ENCODE data around the gene PARP3. TPM values are rescaled to one million over a fixed set of nuclear protein-coding genes. Genes with fewer than 3 reads are reported as not detected.

PARP3 gene
- total RNA-seq, 1 donor from 2014 or later = 12.4 TPM

DNA sequence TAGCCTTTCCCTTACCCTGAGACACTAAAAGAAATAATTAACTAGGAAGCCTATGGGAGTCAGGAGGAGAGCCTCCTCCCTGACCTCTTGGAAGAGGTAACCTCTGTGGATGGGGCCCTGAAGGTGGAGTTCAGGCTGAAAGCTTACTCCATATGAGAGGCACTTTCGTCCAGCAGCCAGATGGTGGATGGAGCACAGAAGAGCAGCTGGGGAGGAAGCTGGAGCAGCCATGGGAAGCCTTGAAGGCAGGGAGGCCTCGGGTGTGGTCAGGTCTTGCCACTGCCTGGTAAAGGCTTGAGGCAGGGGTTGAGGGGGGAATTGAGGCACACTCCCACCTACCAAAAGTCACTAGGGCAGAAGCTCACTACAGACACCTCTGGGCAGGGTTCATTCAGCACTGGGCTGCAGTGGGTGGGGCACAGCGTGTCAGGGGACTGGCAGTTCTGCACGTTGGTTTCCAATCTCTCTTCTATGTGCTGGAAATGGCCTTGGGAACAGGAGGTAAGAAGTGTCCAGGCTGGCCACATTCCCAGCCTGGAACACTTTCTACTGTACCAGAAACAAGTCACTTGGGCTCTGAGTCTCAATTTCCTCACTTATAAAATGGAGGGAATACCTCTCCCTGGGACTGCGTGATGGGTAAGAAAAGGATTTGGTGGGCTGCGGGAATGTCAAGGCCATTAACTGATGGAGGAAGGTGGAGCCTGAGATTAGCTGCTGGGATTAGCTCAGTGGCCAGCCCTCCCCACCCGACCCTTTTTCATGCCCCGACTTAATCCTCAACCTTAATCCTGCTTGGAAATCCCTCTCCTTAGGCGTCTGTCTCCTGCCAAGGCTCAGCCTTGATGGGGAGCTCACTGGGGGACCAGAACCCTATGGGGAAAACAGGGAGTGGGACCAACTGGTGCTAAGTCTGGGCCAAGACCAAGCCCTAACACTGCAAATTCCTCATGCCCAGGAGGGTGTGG, 19.7 kb downstream of the PARP3 start:
- peaks cover 3% of the 10 kb centered on the region for H3K36me3 Mint-ChIP-seq (ENCODE audit: unreplicated experiment)
- H3K4me3 Mint-ChIP-seq (ENCODE audit: unreplicated experiment) = no peak overlapping the region
- H3K27ac Mint-ChIP-seq (ENCODE audit: unreplicated experiment) = no peak overlapping the region

DNA sequence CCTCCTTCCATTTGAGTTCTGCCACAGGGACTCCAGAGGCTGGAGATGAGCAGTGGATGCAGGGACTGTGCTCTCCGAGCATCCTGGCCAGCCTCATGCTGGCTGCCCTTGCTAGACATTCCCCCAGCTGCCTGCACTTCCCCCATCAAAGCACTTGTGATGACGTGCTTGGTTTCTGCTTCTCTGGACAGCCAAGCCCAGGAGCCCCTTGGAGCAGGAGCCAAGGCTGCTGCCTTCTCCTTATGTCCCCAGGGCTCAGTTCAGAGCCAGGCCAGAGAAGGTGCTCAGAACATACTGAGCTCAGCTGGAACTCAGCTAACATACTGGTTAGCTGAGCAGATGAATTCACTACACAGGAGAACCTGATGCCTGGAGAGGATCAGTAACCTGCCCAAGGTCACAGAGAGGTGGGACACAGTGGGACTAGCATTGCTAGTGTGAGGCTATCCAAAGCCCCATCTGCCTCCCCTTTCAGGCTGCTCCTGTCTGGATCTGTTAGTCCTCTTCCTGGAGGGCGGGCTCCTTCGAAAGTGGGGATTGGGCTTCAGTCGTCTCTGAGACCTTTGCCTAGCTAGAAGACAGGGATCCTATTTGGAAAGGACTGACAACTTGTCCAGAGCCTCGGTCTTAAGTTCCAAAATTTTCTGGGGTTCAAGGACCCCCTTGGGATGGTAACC, 20.8 kb downstream of the PARP3 start:
- no peak for DNase-seq (ENCODE audit: extremely low spot score, unreplicated experiment)
- Mint-ChIP-seq H3K27me3 (ENCODE audit: unreplicated experiment) (no peaks in the 10 kb centered on the region), H3K9me3 (ENCODE audit: unreplicated experiment) (no peaks in the 10 kb centered on the region), H3K4me1 (ENCODE audit: unreplicated experiment) (peaks cover 19% of the 10 kb centered on the region), H3K4me3 (ENCODE audit: unreplicated experiment) (no peak overlapping the region), H3K36me3 (ENCODE audit: unreplicated experiment) (peaks cover 3% of the 10 kb centered on the region), H3K27ac (ENCODE audit: unreplicated experiment) (no peak overlapping the region)
- TF ChIP-seq, protein P1, sequence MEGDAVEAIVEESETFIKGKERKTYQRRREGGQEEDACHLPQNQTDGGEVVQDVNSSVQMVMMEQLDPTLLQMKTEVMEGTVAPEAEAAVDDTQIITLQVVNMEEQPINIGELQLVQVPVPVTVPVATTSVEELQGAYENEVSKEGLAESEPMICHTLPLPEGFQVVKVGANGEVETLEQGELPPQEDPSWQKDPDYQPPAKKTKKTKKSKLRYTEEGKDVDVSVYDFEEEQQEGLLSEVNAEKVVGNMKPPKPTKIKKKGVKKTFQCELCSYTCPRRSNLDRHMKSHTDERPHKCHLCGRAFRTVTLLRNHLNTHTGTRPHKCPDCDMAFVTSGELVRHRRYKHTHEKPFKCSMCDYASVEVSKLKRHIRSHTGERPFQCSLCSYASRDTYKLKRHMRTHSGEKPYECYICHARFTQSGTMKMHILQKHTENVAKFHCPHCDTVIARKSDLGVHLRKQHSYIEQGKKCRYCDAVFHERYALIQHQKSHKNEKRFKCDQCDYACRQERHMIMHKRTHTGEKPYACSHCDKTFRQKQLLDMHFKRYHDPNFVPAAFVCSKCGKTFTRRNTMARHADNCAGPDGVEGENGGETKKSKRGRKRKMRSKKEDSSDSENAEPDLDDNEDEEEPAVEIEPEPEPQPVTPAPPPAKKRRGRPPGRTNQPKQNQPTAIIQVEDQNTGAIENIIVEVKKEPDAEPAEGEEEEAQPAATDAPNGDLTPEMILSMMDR (IDR thresholded peaks at IDR 0.05) = no peak

More for the DNA sequence above, 19.7 kb downstream of the PARP3 start:
- TF ChIP-seq, protein P1 (IDR thresholded peaks at IDR 0.05) = no peak
- no peaks in the 10 kb centered on the region for H3K27me3 Mint-ChIP-seq (ENCODE audit: unreplicated experiment)
- peaks cover 17% of the 10 kb centered on the region for H3K4me1 Mint-ChIP-seq (ENCODE audit: unreplicated experiment)
- DNase-seq (ENCODE audit: extremely low spot score, unreplicated experiment) = no peak
- no peaks in the 10 kb centered on the region for H3K9me3 Mint-ChIP-seq (ENCODE audit: unreplicated experiment)

DNA sequence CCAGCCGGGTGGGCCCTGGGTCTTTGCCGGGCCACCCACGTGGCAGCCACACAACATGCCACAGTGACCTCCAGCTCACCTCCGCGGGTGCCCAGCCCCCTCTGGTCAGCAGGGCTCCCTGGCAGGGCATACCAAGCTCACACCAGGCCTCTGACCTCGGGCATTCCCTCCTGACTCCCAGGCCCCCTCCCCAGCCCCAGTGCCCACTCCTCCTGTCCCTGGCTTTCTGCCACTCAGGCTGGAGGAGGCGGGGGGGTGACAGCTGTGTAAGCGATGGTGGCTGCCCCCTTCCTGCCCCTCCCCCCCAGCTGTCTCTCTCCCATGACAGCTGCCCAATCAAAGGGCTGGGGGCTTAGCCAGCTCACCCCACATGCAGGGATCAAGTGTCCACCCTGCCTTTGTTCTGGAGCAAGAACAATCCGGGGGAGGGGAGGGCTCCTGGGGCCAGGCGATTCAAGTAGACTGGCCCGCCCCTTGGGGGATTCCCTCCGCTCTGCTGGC, 21.8 kb downstream of the PARP3 start:
- no peak overlapping the region for H3K4me3 Mint-ChIP-seq (ENCODE audit: unreplicated experiment)
- TF ChIP-seq, protein P1 (IDR thresholded peaks at IDR 0.05) = no peak

DNA sequence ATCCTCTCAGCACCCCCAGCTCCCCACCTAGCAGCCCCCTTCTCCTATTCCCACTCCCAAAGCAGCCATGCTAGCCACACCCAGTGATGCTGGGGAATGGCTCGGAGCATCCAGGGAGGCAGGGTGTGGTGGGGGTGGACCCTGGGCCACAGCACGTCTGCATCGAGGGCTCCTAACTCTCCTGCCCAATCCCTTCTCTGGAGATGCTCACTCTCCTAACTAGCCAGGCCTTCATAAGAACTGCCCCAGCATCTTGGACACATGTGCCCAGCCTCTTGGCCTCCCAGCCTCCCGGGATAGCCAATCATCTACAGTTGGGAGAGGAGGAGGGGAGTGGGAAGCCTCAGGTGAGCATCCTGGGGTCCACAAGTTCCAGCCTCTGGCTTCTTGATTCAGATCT, 22.4 kb downstream of the PARP3 start:
- no peaks in the 10 kb centered on the region for H3K36me3 Mint-ChIP-seq (ENCODE audit: unreplicated experiment)
- peaks cover 30% of the 10 kb centered on the region for H3K4me1 Mint-ChIP-seq (ENCODE audit: unreplicated experiment)
- no peak overlapping the region for H3K27ac Mint-ChIP-seq (ENCODE audit: unreplicated experiment)
- no peak overlapping the region for H3K4me3 Mint-ChIP-seq (ENCODE audit: unreplicated experiment)
- TF ChIP-seq, protein P1 (IDR thresholded peaks at IDR 0.05) = no peak
- no peaks in the 10 kb centered on the region for H3K27me3 Mint-ChIP-seq (ENCODE audit: unreplicated experiment)
- H3K9me3 Mint-ChIP-seq (ENCODE audit: unreplicated experiment) = no peaks in the 10 kb centered on the region
- DNase-seq (ENCODE audit: extremely low spot score, unreplicated experiment) = no peak

More for the DNA sequence above, 21.8 kb downstream of the PARP3 start:
- no peaks in the 10 kb centered on the region for H3K9me3 Mint-ChIP-seq (ENCODE audit: unreplicated experiment)
- H3K36me3 Mint-ChIP-seq (ENCODE audit: unreplicated experiment) = no peaks in the 10 kb centered on the region
- no peak overlapping the region for H3K27ac Mint-ChIP-seq (ENCODE audit: unreplicated experiment)
- DNase-seq (ENCODE audit: extremely low spot score, unreplicated experiment) = no peak
- no peaks in the 10 kb centered on the region for H3K27me3 Mint-ChIP-seq (ENCODE audit: unreplicated experiment)
- H3K4me1 Mint-ChIP-seq (ENCODE audit: unreplicated experiment) = peaks cover 28% of the 10 kb centered on the region

DNA sequence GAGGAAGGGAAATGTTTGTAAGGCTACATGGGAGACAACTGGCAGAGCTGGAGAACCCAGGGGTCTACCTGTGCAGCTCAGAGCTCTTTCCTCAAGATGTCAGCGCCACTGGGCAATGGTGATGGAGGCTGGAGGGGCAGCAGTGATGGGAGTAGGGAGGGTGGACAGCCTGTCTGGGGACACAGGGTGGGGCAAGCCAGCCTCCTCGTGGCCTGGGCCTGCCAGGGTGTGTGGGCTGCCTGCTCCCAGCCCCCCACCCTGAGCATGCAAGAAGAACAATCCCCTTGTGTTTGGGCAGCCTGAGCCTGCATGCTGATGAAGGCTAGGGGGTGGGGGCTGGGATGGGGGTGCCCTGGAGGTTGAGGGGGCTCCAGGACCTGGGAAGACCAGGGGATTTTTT, 23.9 kb downstream of the PARP3 start:
- TF ChIP-seq, protein P1 (IDR thresholded peaks at IDR 0.05) = no peak
- H3K36me3 Mint-ChIP-seq (ENCODE audit: unreplicated experiment) = no peaks in the 10 kb centered on the region
- H3K4me1 Mint-ChIP-seq (ENCODE audit: unreplicated experiment) = peaks cover 30% of the 10 kb centered on the region
- H3K27me3 Mint-ChIP-seq (ENCODE audit: unreplicated experiment) = no peaks in the 10 kb centered on the region
- no peak for DNase-seq (ENCODE audit: extremely low spot score, unreplicated experiment)
- peak overlapping the region; percentile 78 for H3K4me3 Mint-ChIP-seq (ENCODE audit: unreplicated experiment)
- no peak overlapping the region for H3K27ac Mint-ChIP-seq (ENCODE audit: unreplicated experiment)
- H3K9me3 Mint-ChIP-seq (ENCODE audit: unreplicated experiment) = no peaks in the 10 kb centered on the region
